ENCODE data around the gene KIF17. TPM values are rescaled to one million over a fixed set of nuclear protein-coding genes. Genes with fewer than 3 reads are reported as not detected.
A peak's percentile ranks its signal among the peaks of the same experiment; 100 is the strongest.
"Not testable (repeated sequence)": the region's sequence is repeated elsewhere in the genome, so short reads cannot be mapped to it uniquely, and the experiment has no call there.

The KIF17 gene
- total and polyA plus RNA-seq, 5 donors = 2.0 to 6.4 (median 4.6) TPM

- Histone ChIP-seq H3K9me3 (ENCODE audit: control insufficient read depth, low read length) (no peaks in the 10 kb centered on the region), H3K4me1 (ENCODE audit: control insufficient read depth, insufficient read depth, low read length) (no peaks in the 10 kb centered on the region), H3K27me3 (ENCODE audit: control insufficient read depth, insufficient read depth) (no peaks in the 10 kb centered on the region), H3K4me3 (ENCODE audit: low read length) (no peak overlapping the region), H3K27ac (ENCODE audit: low read length) (no peak overlapping the region)
- 73% methylated on average over 5 of the region's 5 CpGs for WGBS
- no peak for DNase-seq
- intact Hi-C loops (cut with DNase I) = no loop called here
- no peak for ATAC-seq
These were observed 2.2 kb upstream of the KIF17 start for GRCh38 chr1:20719871-20720620.

- Histone ChIP-seq H3K27me3 (ENCODE audit: control insufficient read depth, insufficient read depth) (no peaks in the 10 kb centered on the region), H3K27ac (ENCODE audit: low read length) (no peak overlapping the region), H3K4me3 (ENCODE audit: low read length) (no peak overlapping the region), H3K9me3 (ENCODE audit: control insufficient read depth, low read length) (no peaks in the 10 kb centered on the region), H3K4me1 (ENCODE audit: control insufficient read depth, insufficient read depth, low read length) (no peaks in the 10 kb centered on the region)
- intact Hi-C loops (cut with DNase I) = no loop called here
- 88% methylated on average over 8 of the region's 8 CpGs for WGBS
- no peak for DNase-seq
- ATAC-seq = no peak
These were observed 1.5 kb upstream of the KIF17 start for GRCh38 chr1:20719261-20719660.

GRCh38 chr1:20718343-20718882, 606 bp upstream of the KIF17 start:
- DNase-seq; H3K4me1 ChIP-seq (ENCODE audit: control insufficient read depth, insufficient read depth, low read length); H3K27ac ChIP-seq (ENCODE audit: low read length); ATAC-seq; H3K27me3 ChIP-seq (ENCODE audit: control insufficient read depth, insufficient read depth); intact Hi-C loops (cut with DNase I); H3K9me3 ChIP-seq (ENCODE audit: control insufficient read depth, low read length): not testable (repeated sequence)
- WGBS = 65% methylated on average over 17 of the region's 17 CpGs
- H3K4me3 ChIP-seq (ENCODE audit: low read length) = peak overlapping the region; percentile 55

- ATAC-seq (no peak), DNase-seq (peak in 1 of 3 donors; percentile 51)
- no peak overlapping the region for H3K27ac ChIP-seq (ENCODE audit: low read length)
- intact Hi-C loops (cut with DNase I) = no loop called here
- no peak overlapping the region for H3K4me3 ChIP-seq (ENCODE audit: low read length)
- WGBS = 88% methylated on average over 13 of the region's 13 CpGs
- H3K27me3 ChIP-seq (ENCODE audit: control insufficient read depth, insufficient read depth) = no peaks in the 10 kb centered on the region
- H3K9me3 ChIP-seq (ENCODE audit: control insufficient read depth, low read length) = no peaks in the 10 kb centered on the region
- H3K4me1 ChIP-seq (ENCODE audit: control insufficient read depth, insufficient read depth, low read length) = no peaks in the 10 kb centered on the region
These were observed 1.6 kb downstream of the KIF17 start for GRCh38 chr1:20716232-20716631.

GRCh38 chr1:20715406-20715805, 2.4 kb downstream of the KIF17 start:
- ATAC-seq (no peak), DNase-seq (no peak)
- no peaks in the 10 kb centered on the region for H3K27me3 ChIP-seq (ENCODE audit: control insufficient read depth, insufficient read depth)
- H3K4me3 ChIP-seq (ENCODE audit: low read length) = no peak overlapping the region
- no peaks in the 10 kb centered on the region for H3K9me3 ChIP-seq (ENCODE audit: control insufficient read depth, low read length)
- H3K4me1 ChIP-seq (ENCODE audit: control insufficient read depth, insufficient read depth, low read length) = no peaks in the 10 kb centered on the region
- H3K27ac ChIP-seq (ENCODE audit: low read length) = no peak overlapping the region
- 90% methylated on average over 15 of the region's 15 CpGs for WGBS
- intact Hi-C loops (cut with DNase I) = no loop called here

GRCh38 chr1:20713440-20713839, 4.4 kb downstream of the KIF17 start:
- Histone ChIP-seq H3K4me1 (ENCODE audit: control insufficient read depth, insufficient read depth, low read length) (no peaks in the 10 kb centered on the region), H3K27me3 (ENCODE audit: control insufficient read depth, insufficient read depth) (no peaks in the 10 kb centered on the region), H3K4me3 (ENCODE audit: low read length) (no peak overlapping the region), H3K27ac (ENCODE audit: low read length) (no peak overlapping the region), H3K9me3 (ENCODE audit: control insufficient read depth, low read length) (no peaks in the 10 kb centered on the region)
- intact Hi-C loops (cut with DNase I) = no loop called here
- no peak for ATAC-seq
- no peak for DNase-seq
- WGBS = 92% methylated on average over 6 of the region's 6 CpGs

- peak in 1 of 3 donors; percentile 31 for DNase-seq
- H3K9me3 ChIP-seq (ENCODE audit: control insufficient read depth, low read length) = no peaks in the 10 kb centered on the region
- intact Hi-C loops (cut with DNase I) = no loop called here
- H3K4me3 ChIP-seq (ENCODE audit: low read length) = no peak overlapping the region
- H3K4me1 ChIP-seq (ENCODE audit: control insufficient read depth, insufficient read depth, low read length) = no peaks in the 10 kb centered on the region
- H3K27ac ChIP-seq (ENCODE audit: low read length) = no peak overlapping the region
- no peaks in the 10 kb centered on the region for H3K27me3 ChIP-seq (ENCODE audit: control insufficient read depth, insufficient read depth)
- no peak for ATAC-seq
- 84% methylated on average over 6 of the region's 6 CpGs for WGBS
These were observed 5.6 kb downstream of the KIF17 start for GRCh38 chr1:20712215-20712577.

GRCh38 chr1:20711285-20712214, 6.3 kb downstream of the KIF17 start:
- no peaks in the 10 kb centered on the region for H3K27me3 ChIP-seq (ENCODE audit: control insufficient read depth, insufficient read depth)
- no peak overlapping the region for H3K27ac ChIP-seq (ENCODE audit: low read length)
- H3K9me3 ChIP-seq (ENCODE audit: control insufficient read depth, low read length) = no peaks in the 10 kb centered on the region
- WGBS = 73% methylated on average over 29 of the region's 29 CpGs
- intact Hi-C loops (cut with DNase I) = no loop called here
- DNase-seq = peak in 2 of 3 donors; percentile 33 to 58
- H3K4me1 ChIP-seq (ENCODE audit: control insufficient read depth, insufficient read depth, low read length) = no peaks in the 10 kb centered on the region
- H3K4me3 ChIP-seq (ENCODE audit: low read length) = no peak overlapping the region
- ATAC-seq = no peak

- Histone ChIP-seq H3K4me1 (ENCODE audit: control insufficient read depth, insufficient read depth, low read length) (no peaks in the 10 kb centered on the region), H3K27me3 (ENCODE audit: control insufficient read depth, insufficient read depth) (no peaks in the 10 kb centered on the region), H3K9me3 (ENCODE audit: control insufficient read depth, low read length) (no peaks in the 10 kb centered on the region), H3K4me3 (ENCODE audit: low read length) (no peak overlapping the region), H3K27ac (ENCODE audit: low read length) (no peak overlapping the region)
- DNase-seq (peak in 1 of 3 donors; percentile 41), ATAC-seq (no peak)
- 63% methylated on average over 18 of the region's 18 CpGs for WGBS
- intact Hi-C loops (cut with DNase I) = no loop called here
These were observed 7.1 kb downstream of the KIF17 start for GRCh38 chr1:20710469-20711284.

- ATAC-seq (no peak), DNase-seq (no peak)
- no peak overlapping the region for H3K4me3 ChIP-seq (ENCODE audit: low read length)
- 94% methylated on average over 3 of the region's 3 CpGs for WGBS
- no peak overlapping the region for H3K27ac ChIP-seq (ENCODE audit: low read length)
- intact Hi-C loops (cut with DNase I) = no loop called here
- no peaks in the 10 kb centered on the region for H3K4me1 ChIP-seq (ENCODE audit: control insufficient read depth, insufficient read depth, low read length)
- H3K27me3 ChIP-seq (ENCODE audit: control insufficient read depth, insufficient read depth) = no peaks in the 10 kb centered on the region
- no peaks in the 10 kb centered on the region for H3K9me3 ChIP-seq (ENCODE audit: control insufficient read depth, low read length)
These were observed 7.9 kb downstream of the KIF17 start for GRCh38 chr1:20709868-20710267.
